Natural killer cell treated with Interleukin-12 subunit alpha and Interleukin-12 subunit beta and Interleukin-15 and Interleukin-18, amount 100 ng/mL, for 72 hours (primary cell): Measurements from ENCODE around the gene VAV2. TPM values are rescaled to one million over a fixed set of nuclear protein-coding genes. Genes with fewer than 3 reads are reported as not detected.
"Not testable (repeated sequence)": the region's sequence is repeated elsewhere in the genome, so short reads cannot be mapped to it uniquely, and the experiment has no call there.

Experiments used
- ATAC-seq, 2 donors: fragments of 150-1000 bp; cut with Tn5 transposase in 1 of 2; sonication (Bioruptor Pico), chemical (Tn5 transposase) in 1 of 2; 2 replicates each; pipeline ENCODE4 v1.10.0; 2021
- DNase-seq: peaks from one replicate; pipeline ENCODE4 v3.0.0; 2022; ENCODE audit warnings: low spot score
- H3K27ac Mint-ChIP-seq, 2 donors: 1 replicate in 1 of 2; 2 replicates in 1 of 2; pipeline ENCODE4 v1.8.0; 2022; ENCODE audit warnings: mixed read lengths in 2 of 2, mild to moderate bottlenecking in 1 of 2, moderate library complexity in 1 of 2
- H3K27me3 Mint-ChIP-seq, 2 donors: 1 replicate in 1 of 2; 2 replicates in 1 of 2; pipeline ENCODE4 v1.8.0; 2022; ENCODE audit warnings: mixed read lengths in 2 of 2
- H3K36me3 Mint-ChIP-seq: one replicate; pipeline ENCODE4 v1.8.0; 2022; ENCODE audit warnings: mixed read lengths
- H3K4me1 Mint-ChIP-seq, 2 donors: 1 replicate in 1 of 2; 2 replicates in 1 of 2; pipeline ENCODE4 v1.8.0; 2022; ENCODE audit warnings: low read depth in 2 of 2, mixed read lengths in 2 of 2, mild to moderate bottlenecking in 1 of 2
- H3K4me3 Mint-ChIP-seq: one replicate; pipeline ENCODE4 v1.8.0; 2022; ENCODE audit warnings: mixed read lengths
- H3K9me3 Mint-ChIP-seq: 2 replicates; pipeline ENCODE4 v1.8.0; 2022; ENCODE audit warnings: mixed read lengths
- total RNA-seq, 2 donors: library from RNA; stranded (reverse); gene quantifications; one replicate each; pipeline ENCODE4 v1.2.3, GENCODE V29; 2022

VAV2 gene
- total RNA-seq, 2 donors from 2014 or later, result 1.9 to 6.7 TPM

DNA sequence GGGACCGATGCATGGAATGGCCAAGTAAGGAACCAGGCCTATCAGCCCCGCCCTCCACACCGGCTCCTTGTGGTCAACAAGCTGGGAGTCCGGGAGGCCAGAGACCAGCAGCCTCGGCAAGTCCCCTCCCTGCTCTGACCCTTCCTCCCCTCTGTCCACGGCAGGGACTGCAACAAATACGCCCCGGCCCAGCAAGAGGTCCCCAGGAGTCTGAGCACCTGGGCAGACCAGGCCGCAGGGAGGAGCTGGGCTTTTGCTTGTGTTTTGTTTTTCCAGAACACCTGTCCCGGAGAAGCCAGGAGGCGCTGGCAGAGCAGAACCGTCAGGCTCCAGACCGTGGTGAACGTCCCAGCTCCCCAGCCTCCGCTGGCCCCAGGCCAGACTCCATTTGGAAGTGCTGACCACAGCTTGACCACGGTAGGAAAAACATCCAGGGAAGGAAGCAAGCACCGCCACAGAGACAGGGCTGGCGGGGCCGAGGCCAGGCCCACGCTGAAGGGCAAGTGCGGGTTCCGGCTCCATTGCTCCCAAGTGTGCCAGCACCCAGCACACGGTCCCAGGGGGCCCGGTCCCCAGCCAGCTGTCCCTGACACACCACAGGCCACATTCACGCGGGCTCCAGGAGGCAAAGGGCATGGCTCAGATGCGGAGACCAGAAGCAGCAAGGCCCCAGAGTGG is 56.7 kb downstream of the VAV2 start:
- no peaks in the 10 kb centered on the region for H3K4me1 Mint-ChIP-seq
- ATAC-seq (no peak), DNase-seq (no peak)
- H3K4me3 Mint-ChIP-seq, result no peak overlapping the region
- no peak overlapping the region for H3K27ac Mint-ChIP-seq
- peaks cover 6% of the 10 kb centered on the region for H3K9me3 Mint-ChIP-seq
- H3K27me3 Mint-ChIP-seq, result no peaks in the 10 kb centered on the region
- H3K36me3 Mint-ChIP-seq, result no peaks in the 10 kb centered on the region

DNA sequence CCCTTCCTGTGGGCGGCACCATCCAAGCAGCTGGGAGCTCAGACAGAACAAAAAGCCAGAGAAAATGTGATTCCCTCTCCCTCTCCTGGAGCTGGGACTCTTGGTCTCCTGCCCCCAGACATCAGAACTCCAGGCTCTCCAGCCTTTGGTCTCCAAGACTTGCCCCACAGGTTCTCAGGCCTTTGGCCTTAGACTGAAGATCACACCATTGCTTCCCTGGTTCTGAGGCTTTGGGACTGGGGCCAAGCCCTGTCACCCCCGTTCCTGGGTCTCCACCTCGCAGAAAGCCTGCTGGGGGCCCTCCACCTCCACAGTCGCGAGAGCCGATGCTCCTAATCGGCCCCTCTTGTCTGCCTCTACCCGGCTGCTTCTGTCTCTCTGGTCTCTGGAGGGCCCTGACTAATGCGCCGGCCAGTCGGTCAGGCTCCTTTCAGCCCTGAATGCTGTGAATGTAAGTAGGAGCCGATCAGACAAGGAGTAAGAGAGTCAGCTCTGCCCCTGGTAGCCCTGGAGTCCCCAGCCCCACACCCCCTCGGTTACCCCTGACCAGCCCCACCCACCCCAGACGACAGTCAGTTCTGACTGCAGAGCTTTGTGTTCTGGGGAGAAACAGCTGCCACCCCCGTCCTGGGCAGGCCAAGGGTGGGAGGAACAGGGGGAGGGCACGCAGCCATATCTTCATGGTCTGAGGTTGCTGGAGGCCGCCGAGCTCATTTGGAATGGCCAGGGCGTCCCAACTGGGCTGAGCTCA is 57.5 kb downstream of the VAV2 start:
- Mint-ChIP-seq H3K27ac (no peak overlapping the region), H3K9me3 (peaks cover 6% of the 10 kb centered on the region), H3K4me3 (no peak overlapping the region), H3K4me1 (no peaks in the 10 kb centered on the region), H3K36me3 (no peaks in the 10 kb centered on the region), H3K27me3 (no peaks in the 10 kb centered on the region)
- ATAC-seq (no peak), DNase-seq (no peak)

DNA sequence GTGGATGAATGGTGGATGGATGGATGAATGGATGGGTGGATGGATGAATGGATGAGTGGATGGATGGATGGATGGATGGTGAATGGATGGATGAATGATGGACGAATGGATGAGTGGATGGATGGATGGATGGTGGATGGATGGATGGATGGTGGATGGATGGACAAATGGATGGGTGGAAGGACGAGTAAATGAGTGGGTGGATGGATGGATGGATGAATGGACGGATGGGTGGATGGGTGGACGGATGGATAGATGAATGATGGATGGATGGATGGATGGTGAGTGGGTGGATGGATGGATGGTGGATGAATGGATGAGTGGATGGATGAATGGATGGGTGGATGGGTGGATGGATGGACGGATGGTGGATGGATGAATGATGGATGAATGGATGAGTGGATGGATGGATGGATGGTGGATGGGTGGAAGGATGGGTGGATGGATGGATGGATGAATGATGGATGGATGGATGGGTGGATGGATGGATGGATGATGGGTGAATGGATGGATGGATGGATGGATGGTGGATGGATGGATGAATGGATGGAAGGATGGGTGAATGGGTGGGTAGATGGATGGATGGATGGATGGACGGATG is 58.6 kb downstream of the VAV2 start:
- Mint-ChIP-seq H3K27ac (no peak overlapping the region), H3K27me3 (no peaks in the 10 kb centered on the region), H3K4me1 (no peaks in the 10 kb centered on the region), H3K9me3 (peaks cover 6% of the 10 kb centered on the region), H3K36me3 (no peaks in the 10 kb centered on the region), H3K4me3 (no peak overlapping the region)
- DNase-seq, result no peak
- ATAC-seq, result no peak

DNA sequence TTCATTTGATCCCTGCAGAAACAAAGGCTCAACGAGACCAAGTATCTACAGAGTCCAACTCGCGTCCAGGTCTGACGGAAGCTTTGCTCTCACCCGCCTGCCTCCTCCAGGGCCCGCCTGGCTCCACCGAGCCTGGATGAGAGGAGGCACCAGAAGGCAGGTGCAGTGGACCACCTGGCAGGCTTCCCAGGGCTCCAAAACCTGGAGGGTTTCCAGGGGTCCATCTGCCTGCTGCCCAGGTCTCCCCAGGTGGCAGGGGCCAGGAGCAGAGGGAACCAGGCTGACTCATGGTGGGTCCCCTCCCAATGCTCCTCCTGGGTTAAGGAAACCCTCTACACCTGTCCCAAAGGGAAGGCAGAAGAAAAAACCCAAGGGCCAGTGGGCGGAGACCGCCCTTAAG is 59.5 kb downstream of the VAV2 start:
- ATAC-seq (no peak), DNase-seq (no peak)

DNA sequence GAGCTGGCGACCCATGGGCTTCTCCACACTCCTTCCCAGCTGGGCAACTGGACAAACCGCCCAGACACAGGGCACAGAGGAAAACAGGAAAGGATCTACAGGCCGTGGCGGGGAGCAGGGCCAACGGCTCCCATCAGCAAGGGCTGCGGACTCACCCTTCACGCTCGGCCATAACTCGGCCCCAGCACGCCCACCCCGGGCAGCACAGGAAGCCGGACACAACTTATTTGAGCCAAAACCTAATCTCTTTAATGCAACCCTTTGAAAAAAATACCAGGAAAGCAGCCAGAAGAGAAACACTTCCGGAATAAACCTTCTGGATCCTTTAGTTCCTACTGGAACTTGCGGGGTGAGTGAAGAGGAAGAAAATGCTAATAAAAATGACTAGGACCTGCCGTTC is 59.9 kb downstream of the VAV2 start:
- H3K36me3 Mint-ChIP-seq, result no peaks in the 10 kb centered on the region
- no peak overlapping the region for H3K4me3 Mint-ChIP-seq
- no peaks in the 10 kb centered on the region for H3K4me1 Mint-ChIP-seq
- H3K27ac Mint-ChIP-seq, result no peak overlapping the region
- H3K9me3 Mint-ChIP-seq, result peaks cover 6% of the 10 kb centered on the region
- no peak for DNase-seq
- ATAC-seq, result no peak
- no peaks in the 10 kb centered on the region for H3K27me3 Mint-ChIP-seq

More for the DNA sequence above, 59.5 kb downstream of the VAV2 start:
- Mint-ChIP-seq H3K36me3 (no peaks in the 10 kb centered on the region), H3K9me3 (peaks cover 6% of the 10 kb centered on the region), H3K27ac (no peak overlapping the region), H3K4me1 (no peaks in the 10 kb centered on the region), H3K27me3 (no peaks in the 10 kb centered on the region), H3K4me3 (no peak overlapping the region)

DNA sequence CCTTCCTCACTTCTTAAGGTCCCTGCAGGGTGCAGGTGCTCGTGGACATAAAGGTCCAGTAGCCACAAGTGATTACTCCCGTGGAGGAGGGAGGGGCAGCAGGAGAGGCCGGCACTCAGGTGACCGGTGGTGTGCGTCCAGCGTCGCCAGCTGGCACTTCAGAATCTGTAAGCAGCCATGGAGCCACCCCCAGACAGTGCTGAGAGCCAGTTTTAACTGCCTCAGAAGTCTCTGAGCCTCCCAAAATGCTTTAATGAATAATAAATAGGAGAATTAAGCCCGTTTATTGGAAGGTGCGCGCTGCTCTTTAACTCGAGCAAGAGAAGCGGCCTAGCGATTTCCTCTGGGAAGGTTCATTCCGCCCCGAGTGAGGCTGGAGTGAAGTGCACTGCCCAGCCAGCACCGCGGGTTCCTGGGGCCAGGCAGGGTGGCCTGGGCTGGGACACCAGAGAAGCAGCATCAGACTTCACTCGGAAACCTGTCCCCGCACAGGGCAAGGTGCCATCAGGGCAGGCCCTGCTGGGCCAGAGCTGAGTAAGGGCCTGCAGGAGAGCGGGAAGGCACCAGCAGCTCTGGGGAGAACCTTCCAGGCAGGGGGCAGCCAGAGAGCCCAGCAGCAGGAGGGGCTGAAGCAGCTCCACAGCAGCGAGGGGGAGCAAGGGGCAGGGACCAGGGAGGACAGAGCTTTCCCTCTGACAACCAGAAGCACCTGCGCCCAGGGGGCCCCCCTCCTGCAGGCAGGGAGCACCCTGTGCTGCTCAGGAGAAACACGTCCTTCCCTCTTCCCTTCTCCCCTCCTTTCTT is 61.2 kb downstream of the VAV2 start:
- H3K4me1 Mint-ChIP-seq, result no peaks in the 10 kb centered on the region
- no peaks in the 10 kb centered on the region for H3K36me3 Mint-ChIP-seq
- H3K27ac Mint-ChIP-seq, result no peak overlapping the region
- H3K27me3 Mint-ChIP-seq, result no peaks in the 10 kb centered on the region
- peaks cover 6% of the 10 kb centered on the region for H3K9me3 Mint-ChIP-seq
- H3K4me3 Mint-ChIP-seq, result no peak overlapping the region
- peak in 1 of 2 donors; percentile 7 for ATAC-seq
- no peak for DNase-seq

DNA sequence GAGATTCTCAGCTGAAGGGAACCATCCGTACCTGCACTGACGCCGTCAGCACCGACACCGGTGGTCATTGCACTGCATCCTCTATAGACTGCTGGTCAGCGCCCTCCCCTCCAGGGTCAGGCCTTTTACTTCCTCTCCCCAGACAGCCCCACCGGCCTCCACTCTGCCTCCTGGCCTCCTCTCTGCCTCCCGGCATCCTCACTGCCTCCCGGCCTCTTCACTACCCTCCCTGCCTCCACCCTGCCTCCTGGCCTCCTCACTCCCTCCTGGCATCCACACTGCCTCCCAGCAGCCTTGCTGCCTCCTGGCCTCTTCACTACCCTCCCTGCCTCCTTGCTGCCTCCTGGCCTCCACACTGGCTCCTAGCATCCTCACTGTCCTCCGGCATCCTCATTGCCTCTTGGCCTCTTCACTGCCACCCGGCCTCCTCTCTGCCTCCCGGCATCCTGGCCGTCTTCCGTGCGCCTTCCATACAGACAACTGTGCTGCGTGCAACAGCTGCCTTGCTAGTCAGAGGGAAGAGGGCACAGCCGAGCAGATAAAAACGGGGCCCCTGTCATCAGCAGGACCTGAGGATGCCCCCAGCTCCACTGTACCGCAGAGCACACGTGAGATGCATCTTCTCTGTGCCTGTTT is 62.0 kb downstream of the VAV2 start:
- H3K36me3 Mint-ChIP-seq, result no peaks in the 10 kb centered on the region
- H3K27me3 Mint-ChIP-seq, result no peaks in the 10 kb centered on the region
- H3K27ac Mint-ChIP-seq, result no peak overlapping the region
- no peak for ATAC-seq
- no peak for DNase-seq
- no peaks in the 10 kb centered on the region for H3K4me1 Mint-ChIP-seq
- no peak overlapping the region for H3K4me3 Mint-ChIP-seq
- peaks cover 6% of the 10 kb centered on the region for H3K9me3 Mint-ChIP-seq

DNA sequence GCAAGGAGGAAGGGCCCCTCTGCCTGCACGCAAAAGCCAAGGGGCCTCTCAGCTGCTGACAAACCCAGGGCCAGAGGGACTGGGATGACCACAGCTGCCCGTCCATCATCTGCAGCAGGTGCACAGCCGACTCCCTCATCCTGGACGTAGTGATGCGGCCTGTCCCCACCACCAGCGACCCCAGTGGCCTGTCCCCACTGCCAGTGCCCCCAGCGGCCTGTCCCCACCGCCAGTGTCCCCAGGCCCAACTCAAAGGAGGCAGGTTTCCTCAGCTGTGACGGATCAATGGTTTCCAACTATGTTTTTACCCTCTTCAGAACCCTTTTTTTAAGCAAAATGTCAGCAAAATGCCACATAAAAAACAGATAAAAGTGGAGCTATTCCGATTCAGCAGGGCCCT is 62.5 kb downstream of the VAV2 start:
- Mint-ChIP-seq H3K9me3 (peaks cover 6% of the 10 kb centered on the region), H3K27ac (no peak overlapping the region), H3K4me1 (no peaks in the 10 kb centered on the region), H3K36me3 (no peaks in the 10 kb centered on the region), H3K4me3 (no peak overlapping the region), H3K27me3 (no peaks in the 10 kb centered on the region)
- ATAC-seq (no peak), DNase-seq (no peak)

DNA sequence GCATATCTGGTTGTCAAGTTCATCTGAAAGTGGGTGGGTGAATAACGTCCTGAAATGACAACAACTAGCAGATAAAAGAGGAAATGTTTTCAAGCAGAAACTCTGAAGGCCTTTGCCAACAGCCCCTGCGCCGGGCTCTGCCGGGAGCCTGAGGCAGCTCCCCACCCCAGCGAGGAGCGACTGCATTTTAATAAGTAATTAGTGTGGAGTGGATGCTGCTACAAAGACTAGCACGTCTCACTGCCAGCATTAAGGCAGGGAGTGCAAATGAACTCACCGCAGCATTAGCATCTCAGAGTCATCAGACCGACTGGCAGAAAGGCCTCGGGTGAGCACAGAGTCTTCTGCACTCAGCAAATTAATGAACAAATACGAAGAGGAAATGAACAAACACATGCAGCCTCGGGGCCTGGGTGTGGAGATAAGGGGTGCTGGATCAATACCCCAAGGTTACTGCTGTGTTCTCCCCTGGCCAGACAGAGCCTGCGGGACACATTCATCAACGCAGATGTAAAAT is 63.8 kb downstream of the VAV2 start:
- no peak for DNase-seq
- no peak for ATAC-seq
- H3K9me3 Mint-ChIP-seq, result peaks cover 2% of the 10 kb centered on the region
- no peaks in the 10 kb centered on the region for H3K36me3 Mint-ChIP-seq
- no peak overlapping the region for H3K27ac Mint-ChIP-seq
- no peak overlapping the region for H3K4me3 Mint-ChIP-seq
- no peaks in the 10 kb centered on the region for H3K27me3 Mint-ChIP-seq
- H3K4me1 Mint-ChIP-seq, result no peaks in the 10 kb centered on the region

DNA sequence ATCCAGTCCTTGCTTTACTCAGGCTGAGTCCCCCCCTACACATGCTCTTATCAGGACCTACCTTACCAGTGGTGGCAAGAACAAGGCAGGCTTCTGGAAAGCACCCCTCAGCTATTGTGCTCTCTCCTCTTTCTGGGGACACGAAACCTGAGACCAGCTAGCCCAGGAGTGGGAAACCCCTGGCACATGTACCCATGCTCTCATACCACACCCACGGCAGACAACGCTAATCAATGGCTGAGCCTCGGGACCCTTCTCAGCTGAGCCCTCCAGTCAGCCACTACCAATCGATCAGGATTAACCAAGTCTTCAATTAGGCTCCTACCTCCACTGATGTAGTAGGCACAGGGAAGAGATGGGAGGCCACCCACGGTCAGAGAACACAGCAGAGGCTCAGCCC is 65.1 kb downstream of the VAV2 start:
- no peaks in the 10 kb centered on the region for H3K36me3 Mint-ChIP-seq
- H3K4me1 Mint-ChIP-seq, result no peaks in the 10 kb centered on the region
- H3K4me3 Mint-ChIP-seq, result no peak overlapping the region
- no peaks in the 10 kb centered on the region for H3K9me3 Mint-ChIP-seq
- no peaks in the 10 kb centered on the region for H3K27me3 Mint-ChIP-seq
- DNase-seq (no peak), ATAC-seq (no peak)
- no peak overlapping the region for H3K27ac Mint-ChIP-seq

DNA sequence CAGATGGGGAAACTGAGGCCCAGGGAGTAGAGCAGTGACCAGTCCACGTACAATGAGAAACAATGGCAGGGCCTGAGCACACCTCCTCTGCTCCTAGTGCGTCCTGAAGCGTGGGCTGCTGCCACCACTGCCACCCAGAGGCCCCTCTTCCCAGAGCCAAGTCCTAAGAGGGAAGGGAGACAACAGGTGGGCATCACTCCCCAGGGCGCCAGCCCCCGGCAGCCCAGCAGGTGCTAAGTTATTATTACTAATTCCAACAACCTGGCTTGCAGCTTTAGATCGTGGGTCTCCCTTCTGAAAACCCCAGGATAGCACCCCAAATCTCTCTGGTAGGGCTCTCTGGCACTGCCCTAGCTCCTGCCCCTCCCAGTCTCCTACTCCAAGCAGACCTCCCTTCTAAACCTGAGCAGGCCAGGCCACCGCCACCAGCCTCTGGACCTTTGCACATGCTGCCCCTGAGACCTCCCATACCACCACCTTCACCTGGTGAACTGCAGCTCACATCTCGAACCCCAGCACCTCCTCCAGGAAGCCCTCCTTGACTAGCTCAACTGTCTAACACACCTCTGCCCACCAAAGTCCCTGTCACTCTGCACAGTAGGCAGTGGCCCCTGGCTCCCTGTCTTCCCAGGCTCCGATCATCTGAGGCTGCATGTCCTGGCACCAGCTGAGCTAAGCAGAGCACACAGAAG is 65.8 kb downstream of the VAV2 start:
- ATAC-seq (no peak), DNase-seq (no peak)
- no peaks in the 10 kb centered on the region for H3K36me3 Mint-ChIP-seq
- no peak overlapping the region for H3K4me3 Mint-ChIP-seq
- H3K27me3 Mint-ChIP-seq, result no peaks in the 10 kb centered on the region
- no peak overlapping the region for H3K27ac Mint-ChIP-seq
- no peaks in the 10 kb centered on the region for H3K4me1 Mint-ChIP-seq
- no peaks in the 10 kb centered on the region for H3K9me3 Mint-ChIP-seq

DNA sequence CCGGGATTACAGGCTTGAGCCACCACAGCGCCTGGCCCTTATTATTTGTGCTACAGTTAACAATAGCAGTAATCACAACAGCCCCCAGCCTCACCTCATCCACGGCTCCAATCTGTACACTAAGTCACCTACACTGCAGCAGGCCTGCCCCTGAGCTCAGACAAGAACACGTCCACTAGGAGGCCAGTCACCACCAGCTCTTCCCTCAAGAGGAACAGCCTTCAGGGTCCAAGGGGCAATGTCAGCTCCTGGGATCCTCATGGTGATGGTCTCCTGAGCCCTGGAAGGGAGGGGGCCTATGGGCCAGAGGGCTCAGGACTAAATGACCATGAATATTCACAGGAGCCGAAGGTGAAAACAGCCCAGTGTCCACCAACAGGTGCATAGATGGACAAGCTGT is 67.7 kb downstream of the VAV2 start:
- Mint-ChIP-seq H3K36me3 (no peaks in the 10 kb centered on the region), H3K27ac (no peak overlapping the region), H3K27me3 (no peaks in the 10 kb centered on the region), H3K4me1 (no peaks in the 10 kb centered on the region), H3K4me3 (no peak overlapping the region), H3K9me3 (no peaks in the 10 kb centered on the region)
- no peak for ATAC-seq
- DNase-seq, result no peak

DNA sequence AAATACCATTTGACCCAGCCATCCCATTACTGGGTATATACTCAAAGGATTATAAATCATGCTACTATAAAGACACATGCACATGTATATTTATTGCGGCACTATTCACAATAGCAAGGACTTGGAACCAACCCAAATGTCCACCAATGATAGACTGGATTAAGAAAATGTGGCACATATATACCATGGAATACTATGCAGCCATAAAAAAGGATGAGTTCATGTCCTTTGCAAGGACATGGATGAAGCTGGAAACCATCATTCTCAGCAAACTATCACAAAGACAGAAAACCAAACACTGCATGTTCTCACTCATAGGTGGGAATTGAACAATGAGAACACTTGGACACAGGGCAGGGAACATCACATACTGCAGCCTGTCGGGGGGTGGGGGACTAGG is 68.5 kb downstream of the VAV2 start:
- H3K27ac Mint-ChIP-seq, H3K4me1 Mint-ChIP-seq, H3K36me3 Mint-ChIP-seq, DNase-seq, H3K9me3 Mint-ChIP-seq, H3K4me3 Mint-ChIP-seq, ATAC-seq, H3K27me3 Mint-ChIP-seq: not testable (repeated sequence)
